SJSA1 (cell line): ENCODE measurements around the gene PACS1. TPM values are rescaled to one million over a fixed set of nuclear protein-coding genes. Genes with fewer than 3 reads are reported as not detected.

ENCODE experiments used
- DNase-seq, 2 experiments: peaks; one replicate each; pipeline ENCODE4 v3.0.0-alpha.2; 2015 to 2020; ENCODE audit warnings: low spot score in 2 of 2, low read depth in 1 of 2
- H3K27ac ChIP-seq: fragments of 250-450 bp; sonication (Bioruptor Pico); 2 replicates; pipeline ENCODE4 v1.5.1; 2020; ENCODE audit warnings: mild to moderate bottlenecking, moderate library complexity
- H3K27me3 ChIP-seq: fragments of 250-450 bp; sonication (Bioruptor Pico); replicated peaks from 2 replicates; pipeline ENCODE4 v1.5.1; 2020; ENCODE audit warnings: mild to moderate bottlenecking, moderate library complexity
- H3K36me3 ChIP-seq: fragments of 250-450 bp; sonication (Bioruptor Pico); 2 replicates; pipeline ENCODE4 v1.5.1; 2020; ENCODE audit warnings: mild to moderate bottlenecking
- H3K4me1 ChIP-seq: fragments of 250-450 bp; sonication (Bioruptor Pico); replicated peaks from 2 replicates; pipeline ENCODE4 v1.6.1; 2021; ENCODE audit warnings: mild to moderate bottlenecking
- H3K4me3 ChIP-seq: fragments of 250-450 bp; sonication (Bioruptor Pico); 2 replicates; pipeline ENCODE4 v1.5.1; 2020; ENCODE audit warnings: mild to moderate bottlenecking
- H3K9me3 ChIP-seq: fragments of 250-450 bp; sonication (Bioruptor Pico); replicated peaks from 2 replicates; pipeline ENCODE4 v1.5.1; 2020; ENCODE audit warnings: mild to moderate bottlenecking
- total RNA-seq: library from RNA; depleted of rRNA; stranded (reverse); fragments of >200 nt; shearing (Covaris generic); gene quantifications from 2 replicates; pipeline ENCODE4 v1.2.3, GENCODE V29; 2014

Gene PACS1
- total RNA-seq, 1 experiment from 2014 or later, result 37.1 TPM

DNA sequence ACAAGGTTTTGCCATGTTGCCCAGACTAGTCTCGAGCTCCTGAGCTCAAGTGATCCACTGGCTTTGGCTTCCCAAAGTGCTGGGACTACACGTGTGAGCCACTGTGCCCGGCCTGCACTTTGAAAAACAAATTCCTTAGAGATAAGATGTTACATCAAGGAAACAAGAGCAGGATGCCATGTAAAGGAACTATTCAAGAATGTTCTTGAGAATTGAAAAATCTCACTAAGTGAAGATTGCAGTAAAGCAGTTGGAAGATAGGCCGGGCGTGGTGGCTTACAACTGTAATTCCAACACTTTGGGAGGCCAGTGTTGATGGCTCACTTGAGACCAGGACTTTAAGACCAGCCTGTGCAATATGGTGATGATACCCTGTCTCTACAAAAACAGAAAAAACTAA, 88.1 kb downstream of the PACS1 start:
- no peak for DNase-seq
- Histone ChIP-seq H3K36me3 (no peaks in the 10 kb centered on the region), H3K4me1 (no peaks in the 10 kb centered on the region), H3K27ac (no peak overlapping the region), H3K4me3 (no peak overlapping the region), H3K9me3 (no peaks in the 10 kb centered on the region), H3K27me3 (no peaks in the 10 kb centered on the region)

DNA sequence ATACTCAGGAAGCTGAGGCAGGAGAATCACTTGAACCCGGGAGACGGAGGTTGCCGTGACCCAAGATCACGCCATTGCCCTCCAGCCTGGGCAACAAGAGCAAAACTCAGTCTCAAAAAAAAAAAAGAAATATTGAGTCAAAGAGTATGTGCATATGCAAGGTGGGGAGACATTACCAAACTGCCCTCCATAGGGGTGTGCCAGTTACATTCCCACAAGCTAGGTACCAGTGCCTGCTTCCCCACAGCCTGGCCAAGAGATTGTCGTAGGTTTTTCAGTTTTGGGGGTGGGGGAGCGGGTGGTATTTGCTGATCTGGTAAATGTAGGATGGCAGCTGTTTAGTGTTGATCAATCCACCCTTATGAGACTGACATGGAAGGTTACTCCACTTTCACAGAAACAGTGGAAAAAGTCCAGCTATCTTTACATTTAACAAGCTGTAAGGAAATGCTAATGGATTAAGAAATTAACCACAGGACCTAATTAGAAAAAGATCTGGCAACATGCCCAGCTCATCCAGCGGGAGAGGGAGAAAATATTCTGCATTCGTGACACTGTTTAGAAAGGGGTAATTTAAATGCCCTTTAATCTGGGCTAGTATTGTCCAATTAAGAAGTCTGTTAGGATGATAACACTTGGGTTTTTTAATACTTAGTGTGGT, 89.4 kb downstream of the PACS1 start:
- no peak overlapping the region for H3K4me3 ChIP-seq
- no peaks in the 10 kb centered on the region for H3K9me3 ChIP-seq
- no peak for DNase-seq
- H3K4me1 ChIP-seq, result no peaks in the 10 kb centered on the region
- no peak overlapping the region for H3K27ac ChIP-seq
- no peaks in the 10 kb centered on the region for H3K36me3 ChIP-seq
- no peaks in the 10 kb centered on the region for H3K27me3 ChIP-seq

DNA sequence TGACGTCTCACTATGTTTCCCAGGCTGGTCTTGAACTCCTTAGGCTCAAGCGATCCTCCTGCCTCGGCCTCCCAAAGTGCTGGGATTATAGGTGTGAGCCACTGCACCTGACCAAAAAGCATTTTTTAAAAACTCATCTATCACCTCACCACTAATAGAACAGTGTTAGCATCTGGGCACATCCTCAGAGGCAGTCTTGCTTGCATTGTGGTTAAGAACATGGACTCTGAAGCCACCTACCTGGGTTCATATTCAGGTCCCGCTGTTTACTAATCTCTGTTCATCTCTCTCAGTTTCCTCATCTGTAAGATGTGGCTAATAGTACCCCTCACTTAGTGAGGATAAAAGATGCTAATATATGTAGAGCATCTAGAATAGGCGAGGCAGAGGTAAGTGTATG, 90.6 kb downstream of the PACS1 start:
- DNase-seq, result no peak
- peaks cover 1% of the 10 kb centered on the region for H3K4me1 ChIP-seq
- no peak overlapping the region for H3K27ac ChIP-seq
- H3K9me3 ChIP-seq, result no peaks in the 10 kb centered on the region
- no peaks in the 10 kb centered on the region for H3K27me3 ChIP-seq
- H3K4me3 ChIP-seq, result no peak overlapping the region
- H3K36me3 ChIP-seq, result no peaks in the 10 kb centered on the region

GRCh38 chr11:66168289-66168688, 98.2 kb downstream of the PACS1 start:
- Histone ChIP-seq H3K27me3 (no peaks in the 10 kb centered on the region), H3K4me1 (peaks cover 14% of the 10 kb centered on the region), H3K4me3 (no peak overlapping the region), H3K27ac (no peak overlapping the region), H3K9me3 (no peaks in the 10 kb centered on the region), H3K36me3 (peaks cover 5% of the 10 kb centered on the region; the same call in 1 of the 2 replicates)
- no peak for DNase-seq

GRCh38 chr11:66172146-66172545, 102.1 kb downstream of the PACS1 start:
- H3K36me3 ChIP-seq, result peaks cover 5% of the 10 kb centered on the region; the same call in 1 of the 2 replicates
- no peaks in the 10 kb centered on the region for H3K27me3 ChIP-seq
- peak; percentile 38 to 73 for DNase-seq
- H3K4me3 ChIP-seq, result no peak overlapping the region
- peaks cover 9% of the 10 kb centered on the region for H3K4me1 ChIP-seq
- H3K9me3 ChIP-seq, result no peaks in the 10 kb centered on the region
- H3K27ac ChIP-seq, result 0 out of 2 replicates have a peak overlapping the region, but pooled peaks have one; percentile 8

DNA sequence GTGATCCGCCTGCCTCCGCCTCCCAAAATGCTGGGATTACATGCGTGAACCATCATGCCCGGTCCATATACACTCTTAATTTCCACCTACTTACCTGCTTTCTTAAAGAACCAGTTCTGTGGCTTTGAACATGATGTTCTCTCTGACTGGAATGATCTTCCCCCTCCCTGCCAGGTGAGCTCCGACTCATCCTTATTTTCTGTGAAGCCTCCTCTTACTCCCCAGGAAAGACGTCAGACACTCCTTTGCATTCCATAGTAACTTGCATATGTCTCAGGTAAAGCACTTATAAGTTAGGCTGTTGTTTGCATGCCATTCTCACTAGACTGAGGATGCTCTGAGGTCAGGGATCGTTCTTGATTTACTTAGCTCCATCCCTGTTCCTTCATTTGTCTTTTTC, 106.6 kb downstream of the PACS1 start:
- no peak for DNase-seq
- no peak overlapping the region for H3K27ac ChIP-seq
- H3K27me3 ChIP-seq, result no peaks in the 10 kb centered on the region

GRCh38 chr11:66178183-66178582, 108.1 kb downstream of the PACS1 start:
- Histone ChIP-seq H3K4me3 (no peak overlapping the region), H3K9me3 (no peaks in the 10 kb centered on the region), H3K36me3 (no peaks in the 10 kb centered on the region), H3K4me1 (no peaks in the 10 kb centered on the region; the same call in 1 of the 2 replicates), H3K27ac (no peak overlapping the region), H3K27me3 (no peaks in the 10 kb centered on the region)
- DNase-seq, result no peak

More for the DNA sequence above, 106.6 kb downstream of the PACS1 start:
- peaks cover 5% of the 10 kb centered on the region; the same call in 1 of the 2 replicates for H3K36me3 ChIP-seq
- no peaks in the 10 kb centered on the region for H3K9me3 ChIP-seq
- peaks cover 9% of the 10 kb centered on the region for H3K4me1 ChIP-seq
- no peak overlapping the region for H3K4me3 ChIP-seq

GRCh38 chr11:66178871-66179270, 108.8 kb downstream of the PACS1 start:
- Histone ChIP-seq H3K27me3 (no peaks in the 10 kb centered on the region), H3K27ac (no peak overlapping the region), H3K9me3 (no peaks in the 10 kb centered on the region), H3K4me3 (no peak overlapping the region), H3K4me1 (no peaks in the 10 kb centered on the region; the same call in 1 of the 2 replicates), H3K36me3 (no peaks in the 10 kb centered on the region)
- DNase-seq, result no peak

GRCh38 chr11:66181632-66182315, 111.7 kb downstream of the PACS1 start:
- Histone ChIP-seq H3K9me3 (no peaks in the 10 kb centered on the region), H3K4me1 (no peaks in the 10 kb centered on the region; the same call in 1 of the 2 replicates), H3K36me3 (no peaks in the 10 kb centered on the region), H3K27me3 (no peaks in the 10 kb centered on the region), H3K27ac (no peak overlapping the region), H3K4me3 (no peak overlapping the region)
- no peak for DNase-seq

DNA sequence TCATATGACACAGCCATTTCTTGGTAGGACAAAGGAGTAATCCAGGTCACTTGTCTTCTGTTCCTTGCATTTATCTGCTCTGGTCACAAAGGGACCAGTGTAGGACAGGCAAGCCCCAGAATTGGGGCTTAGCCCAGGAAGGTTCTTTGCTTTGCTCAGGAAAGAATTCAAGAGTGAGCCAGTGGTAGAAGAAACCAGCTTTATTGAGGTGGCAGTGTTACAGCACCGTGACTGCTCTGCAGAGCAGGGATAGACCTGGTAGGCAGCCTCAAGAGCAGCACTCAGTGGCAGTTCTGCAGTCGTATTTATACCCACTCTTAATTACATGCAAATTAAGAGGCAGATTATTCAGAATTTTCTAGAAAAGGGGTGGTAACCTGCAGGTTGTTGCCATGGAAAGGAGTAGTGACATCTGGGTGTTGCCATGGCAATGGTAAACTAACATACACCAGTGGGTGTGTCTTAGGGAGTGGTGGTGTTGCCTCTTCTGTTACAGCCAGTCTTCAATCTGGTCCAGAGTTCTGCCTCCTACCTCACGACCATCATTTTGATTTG, 113.5 kb downstream of the PACS1 start:
- no peaks in the 10 kb centered on the region for H3K36me3 ChIP-seq
- H3K27ac ChIP-seq, result no peak overlapping the region
- no peak for DNase-seq
- H3K4me1 ChIP-seq, result peaks cover 5% of the 10 kb centered on the region
- H3K9me3 ChIP-seq, result no peaks in the 10 kb centered on the region
- no peaks in the 10 kb centered on the region for H3K27me3 ChIP-seq
- no peak overlapping the region for H3K4me3 ChIP-seq

DNA sequence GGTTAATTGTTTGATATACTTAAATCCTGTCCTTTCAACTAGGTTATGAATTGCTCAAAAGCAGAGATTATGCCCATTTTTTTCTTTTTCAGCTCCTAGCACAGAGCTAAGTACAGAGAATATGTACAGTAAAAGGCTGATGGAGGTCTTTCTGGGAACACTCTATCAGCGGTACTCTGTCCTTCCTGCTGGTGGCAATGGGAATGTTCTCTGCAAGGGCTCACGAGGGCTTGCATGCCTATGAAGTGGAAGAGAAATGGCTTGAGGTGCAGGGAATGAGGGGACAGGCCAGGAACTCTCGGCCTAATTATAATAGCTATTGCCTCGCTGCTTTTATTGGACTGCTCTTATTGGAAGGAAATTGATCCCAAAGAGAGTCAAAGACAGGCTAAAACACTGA, 114.7 kb downstream of the PACS1 start:
- Histone ChIP-seq H3K4me3 (no peak overlapping the region), H3K36me3 (no peaks in the 10 kb centered on the region), H3K27ac (no peak overlapping the region), H3K9me3 (no peaks in the 10 kb centered on the region), H3K27me3 (no peaks in the 10 kb centered on the region), H3K4me1 (peaks cover 17% of the 10 kb centered on the region)
- DNase-seq, result no peak

GRCh38 chr11:66186470-66186869, 116.4 kb downstream of the PACS1 start:
- Histone ChIP-seq H3K27ac (no peak overlapping the region), H3K9me3 (no peaks in the 10 kb centered on the region), H3K27me3 (no peaks in the 10 kb centered on the region), H3K36me3 (no peaks in the 10 kb centered on the region), H3K4me3 (no peak overlapping the region), H3K4me1 (peaks cover 34% of the 10 kb centered on the region)
- no peak for DNase-seq

- Histone ChIP-seq H3K27ac (no peak overlapping the region), H3K9me3 (no peaks in the 10 kb centered on the region), H3K36me3 (no peaks in the 10 kb centered on the region), H3K4me3 (no peak overlapping the region), H3K27me3 (no peaks in the 10 kb centered on the region), H3K4me1 (peaks cover 44% of the 10 kb centered on the region)
- no peak for DNase-seq
Observed at GRCh38 chr11:66187453-66187852, 117.4 kb downstream of the PACS1 start.

DNA sequence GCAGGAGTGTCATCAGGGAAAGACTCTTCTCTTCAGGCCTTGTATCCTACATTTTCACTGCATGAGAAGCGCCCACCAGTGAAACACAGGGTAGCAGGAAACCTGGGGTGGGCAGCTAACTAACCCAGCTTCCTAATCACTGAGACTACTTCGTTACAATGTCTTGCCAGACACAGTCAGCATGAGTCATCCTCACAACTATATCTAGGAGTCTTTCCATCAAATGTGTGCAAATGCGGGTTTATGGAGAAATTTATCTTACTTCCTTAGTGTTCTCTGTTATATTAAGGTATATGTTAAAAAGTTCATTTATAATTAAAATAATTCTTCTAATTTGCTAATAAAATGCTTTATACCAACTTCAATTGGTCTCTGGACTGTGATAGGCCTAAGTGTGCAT, 118.5 kb downstream of the PACS1 start:
- H3K4me1 ChIP-seq, result peaks cover 56% of the 10 kb centered on the region
- H3K36me3 ChIP-seq, result peaks cover 4% of the 10 kb centered on the region
- H3K9me3 ChIP-seq, result no peaks in the 10 kb centered on the region
- peak overlapping the region; percentile 44 for H3K27ac ChIP-seq
- H3K4me3 ChIP-seq, result no peak overlapping the region
- H3K27me3 ChIP-seq, result no peaks in the 10 kb centered on the region
- peak; percentile 79 to 86 for DNase-seq
